SKM-1 (cell line): ENCODE results near the gene SNN.

ENCODE experiments used
- DNase-seq: peaks from one replicate; lab custom pipeline; 2025; ENCODE audit not compliant: unreplicated experiment; lab: John Stamatoyannopoulos, UW

Gene SNN

GRCh38 chr16:11677959-11678881 lies 10.0 kb downstream of the SNN start:
- no peak for DNase-seq

GRCh38 chr16:11679250-11679649 lies 11.0 kb downstream of the SNN start:
- DNase-seq, result no peak

- DNase-seq, result no peak
These were observed 12.0 kb downstream of the SNN start for GRCh38 chr16:11679941-11680911.

DNA sequence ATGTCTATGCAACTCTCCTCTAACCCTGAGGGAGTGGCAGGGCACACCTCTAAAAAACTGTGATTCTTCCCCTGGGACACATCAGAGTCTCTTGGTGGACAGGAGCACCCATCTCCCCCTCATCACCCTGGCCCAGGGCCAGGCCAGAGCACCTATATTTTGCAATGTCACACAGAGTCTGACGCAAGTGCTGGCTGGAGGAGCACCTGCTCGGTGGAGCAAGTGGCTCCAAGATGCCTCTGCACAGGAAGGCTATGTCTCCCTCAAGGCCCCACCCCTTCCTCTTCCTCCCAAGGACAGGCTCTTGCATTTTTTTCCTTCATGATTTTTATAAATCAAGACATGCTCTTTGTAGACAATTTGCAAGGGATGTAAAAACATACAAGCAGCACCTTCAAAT lies 13.3 kb downstream of the SNN start:
- DNase-seq, result no peak

GRCh38 chr16:11681976-11682654 lies 13.9 kb downstream of the SNN start:
- no peak for DNase-seq

DNA sequence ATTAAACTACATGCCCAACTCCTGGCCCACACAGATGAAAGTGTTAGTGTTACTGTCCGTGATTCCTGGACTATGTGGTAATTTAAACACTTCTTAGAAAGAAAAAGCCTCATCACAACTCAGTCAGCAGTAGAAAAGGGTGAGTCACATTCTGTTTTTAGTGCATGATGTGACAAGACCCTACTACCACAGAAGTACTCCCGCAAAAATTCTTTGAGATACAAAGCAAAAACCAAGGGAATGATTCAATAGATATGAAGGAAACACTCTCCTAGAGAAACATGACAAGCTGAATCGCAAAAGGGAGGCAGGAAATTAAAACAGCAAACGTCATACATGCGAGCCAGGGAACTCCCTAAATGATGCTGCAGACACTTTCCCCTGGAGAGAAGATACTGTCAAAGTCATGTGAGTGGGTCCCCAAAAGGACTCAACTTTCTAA lies 14.4 kb downstream of the SNN start:
- no peak for DNase-seq

- no peak for DNase-seq
These were observed 14.9 kb downstream of the SNN start for GRCh38 chr16:11683145-11683544.

DNA sequence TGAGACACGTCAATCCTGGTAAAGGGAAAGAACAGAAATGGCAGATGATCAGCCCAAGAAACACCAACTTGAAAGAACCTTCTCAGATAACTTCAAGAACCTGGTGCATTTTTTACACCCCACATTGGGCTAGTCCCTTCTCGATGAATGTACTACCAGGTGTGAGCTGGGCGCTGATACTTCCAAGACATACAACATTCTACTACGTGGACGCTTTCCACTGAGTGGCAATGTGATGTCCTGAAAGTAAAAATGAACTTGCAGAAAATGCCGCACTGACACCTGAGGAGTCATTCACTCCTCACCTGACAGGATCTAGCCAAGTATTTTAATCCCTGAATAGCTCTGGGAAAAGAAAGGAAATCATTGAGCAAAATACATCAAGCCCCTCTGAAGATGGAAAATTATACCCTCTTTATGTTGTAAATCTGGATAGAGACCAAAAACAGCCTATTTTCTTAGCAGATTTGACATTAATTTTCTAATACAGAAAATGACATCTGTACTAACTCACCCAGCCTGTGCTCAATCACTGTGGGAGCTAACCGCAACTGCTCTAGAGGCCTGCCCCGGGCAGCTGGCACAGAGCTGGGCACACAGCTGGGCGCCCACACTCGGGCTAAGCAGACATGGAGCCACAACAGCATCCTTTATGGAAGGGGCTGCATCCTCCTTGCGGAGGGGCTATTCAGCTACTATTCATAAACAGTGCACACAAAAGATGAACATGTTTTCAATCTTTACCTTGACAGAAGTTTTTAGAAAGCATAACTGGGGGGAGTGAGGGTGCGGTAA lies 16.2 kb downstream of the SNN start:
- no peak for DNase-seq

DNA sequence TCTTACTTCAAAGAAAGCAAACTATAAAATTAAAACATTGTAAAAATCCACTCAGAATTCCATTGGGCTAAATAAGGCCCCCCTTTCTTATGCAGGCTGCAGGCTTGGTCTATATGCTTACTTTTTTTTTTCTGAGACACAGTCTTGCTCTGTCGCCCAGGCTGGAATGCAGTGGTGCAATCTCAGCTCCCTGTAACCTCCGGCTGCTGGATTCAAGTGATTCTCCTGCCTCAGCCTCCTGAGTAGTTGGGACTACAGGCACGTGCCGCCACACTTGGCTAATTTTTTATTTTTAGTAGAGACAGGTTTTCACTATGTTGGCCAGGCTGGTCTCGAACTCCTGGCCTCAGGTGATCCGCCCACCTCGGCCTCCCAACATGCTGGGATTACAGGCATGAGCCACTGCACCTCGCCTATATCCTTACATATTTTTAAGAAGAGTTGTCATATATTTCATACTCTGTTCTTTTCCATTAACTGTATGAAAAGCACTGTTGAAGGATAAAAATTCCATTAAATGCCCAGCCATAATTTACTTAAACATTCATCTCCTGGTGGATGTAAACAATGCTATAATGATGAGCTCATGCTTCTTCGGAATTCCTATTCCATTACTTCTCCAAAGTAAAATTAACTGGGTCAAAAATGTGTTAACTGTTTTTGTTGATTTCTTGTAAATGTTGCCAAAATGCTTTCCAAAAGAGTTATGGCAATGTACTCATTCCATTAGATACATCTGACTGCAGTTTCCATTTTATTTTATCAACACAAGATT lies 17.8 kb downstream of the SNN start:
- no peak for DNase-seq

DNA sequence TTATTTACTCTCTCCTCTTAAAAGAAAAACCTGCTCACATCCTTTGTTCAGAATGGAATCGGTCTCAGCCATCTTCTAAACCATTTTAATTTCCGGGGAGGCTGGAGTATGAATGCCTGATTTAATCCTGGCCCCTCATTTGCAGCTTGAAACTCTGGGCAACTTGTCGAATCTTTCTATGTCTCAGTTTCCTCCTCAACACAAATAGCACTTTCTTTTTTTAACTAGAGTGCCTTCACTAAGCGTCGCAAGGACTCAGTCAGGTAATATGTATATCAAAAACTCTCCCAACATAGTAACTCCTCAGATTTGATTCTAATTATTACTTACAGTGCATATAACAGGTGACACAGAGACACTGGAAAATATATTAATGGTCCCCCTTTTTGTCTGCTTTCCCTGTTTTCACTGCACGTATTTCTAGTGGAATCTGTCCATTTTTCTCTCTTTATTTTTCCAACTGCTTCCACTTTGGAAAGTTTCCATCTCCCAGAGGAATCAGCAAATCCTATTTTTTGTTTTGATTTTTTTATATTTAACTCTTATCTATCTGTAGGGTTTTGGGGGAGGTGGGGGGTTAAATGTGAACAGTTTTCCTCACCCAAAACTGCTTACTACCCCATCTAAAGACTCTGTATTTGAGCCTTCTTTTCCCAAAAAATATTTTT lies 18.6 kb downstream of the SNN start:
- DNase-seq, result no peak

DNA sequence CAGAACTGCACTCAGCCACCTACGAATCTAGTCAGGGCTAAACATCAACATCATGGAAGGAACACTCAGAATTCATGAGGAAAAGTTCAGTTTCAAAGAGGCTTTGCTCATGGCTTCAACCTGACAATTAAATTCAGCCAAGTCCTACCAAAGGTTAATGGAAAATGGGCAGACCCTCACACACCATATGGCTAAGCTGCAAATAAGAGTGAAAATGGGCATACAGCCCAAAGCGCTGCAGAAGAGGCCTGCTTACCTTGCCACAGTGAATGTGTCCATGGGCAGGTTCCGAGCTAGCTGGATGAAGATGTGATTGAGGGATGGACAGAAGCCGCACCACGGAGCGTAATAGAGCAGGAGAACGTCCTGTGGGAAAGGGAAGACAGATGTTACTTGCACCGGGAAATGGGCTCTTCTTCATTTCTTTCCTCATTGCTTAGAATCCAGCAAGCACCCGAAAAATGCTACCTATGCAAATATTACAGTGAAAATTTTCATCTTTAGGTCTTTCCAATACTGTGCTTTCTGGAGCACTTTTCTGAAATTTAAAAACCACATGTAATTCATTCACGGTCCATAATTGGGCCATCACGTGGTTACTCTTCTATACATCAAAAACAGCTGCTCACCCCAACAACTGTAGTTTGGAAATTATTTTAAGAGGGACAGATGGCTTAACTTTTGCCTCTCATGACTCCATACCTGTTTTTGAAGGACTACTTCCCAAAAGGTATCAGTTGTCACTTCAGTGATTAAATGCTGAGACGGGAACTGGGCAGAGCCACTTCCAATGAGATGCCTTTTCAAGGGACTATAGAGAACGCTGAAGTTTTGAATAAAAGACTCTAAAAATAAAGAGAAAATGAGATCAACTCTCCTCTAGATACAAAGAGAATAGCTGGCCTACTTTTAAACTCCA lies 19.6 kb downstream of the SNN start:
- DNase-seq, result no peak

- no peak for DNase-seq
These were observed 20.2 kb downstream of the SNN start for GRCh38 chr16:11688520-11688886.

DNA sequence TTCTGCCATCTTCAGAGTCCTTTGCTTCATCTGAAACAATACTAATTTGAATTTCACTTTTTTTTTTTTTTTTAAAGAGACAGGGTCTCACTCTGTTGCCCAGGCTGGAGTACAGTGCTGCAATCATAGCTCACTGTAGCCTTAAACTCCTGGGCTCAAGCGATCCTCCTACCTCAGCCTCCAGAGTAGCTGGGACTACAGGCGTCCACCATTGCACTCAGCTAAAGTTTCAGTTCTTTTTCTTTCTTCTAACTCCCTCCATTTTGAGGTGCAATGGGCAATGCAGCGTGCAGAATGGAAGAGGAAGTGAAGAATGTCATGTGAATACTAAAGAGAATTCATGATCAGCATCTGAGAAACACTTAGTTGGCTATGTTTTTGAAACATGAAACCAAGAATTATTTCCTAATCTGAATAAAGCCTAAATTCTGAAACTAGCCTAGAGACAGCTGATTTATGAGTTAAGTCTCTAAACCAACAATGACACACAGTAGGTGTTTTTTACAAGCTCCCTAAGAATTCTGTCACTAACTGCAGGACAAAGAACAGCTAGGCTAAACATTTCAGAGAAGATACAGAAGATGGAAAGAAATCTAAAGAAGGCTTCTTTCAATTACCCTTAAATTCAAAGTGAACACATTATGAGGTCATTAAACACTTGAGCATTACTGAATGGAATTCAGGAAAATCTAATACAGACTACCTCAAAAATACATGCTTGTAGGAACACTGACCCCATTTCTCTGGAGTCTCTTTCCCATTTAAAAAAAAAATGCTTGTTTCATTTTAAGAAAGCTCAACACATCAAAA lies 21.0 kb downstream of the SNN start:
- no peak for DNase-seq

GRCh38 chr16:11691235-11691634 lies 23.0 kb downstream of the SNN start:
- no peak for DNase-seq

DNA sequence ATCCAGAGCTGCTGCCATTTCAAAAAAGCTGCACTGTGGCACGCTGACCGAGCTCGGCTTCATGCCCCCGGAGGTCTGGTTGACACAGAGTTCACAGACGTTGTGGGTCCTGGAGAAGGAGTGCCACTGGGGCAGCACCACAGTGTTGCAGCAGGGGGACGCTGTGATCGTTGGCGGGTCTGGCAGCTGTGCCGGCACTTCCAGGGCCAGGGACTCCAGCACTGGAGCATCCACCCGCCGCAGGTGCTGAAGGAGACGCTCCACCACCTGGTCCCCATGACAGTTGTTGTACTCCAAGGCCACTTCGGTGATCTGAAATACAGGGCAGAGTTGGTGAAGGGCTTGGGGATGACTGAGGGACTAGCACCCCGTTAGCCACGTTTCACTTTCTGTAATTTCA lies 23.5 kb downstream of the SNN start:
- no peak for DNase-seq

- no peak for DNase-seq
These were observed 23.9 kb downstream of the SNN start for GRCh38 chr16:11692171-11692570.

GRCh38 chr16:11692651-11693050 lies 24.4 kb downstream of the SNN start:
- no peak for DNase-seq
